ENCODE data around the gene GSTM1.

GSTM1 gene

GRCh38 chr1:109654519-109654918, 33.1 kb upstream of the GSTM1 start:
- no peak for TF ChIP-seq FOXP2 (optimal IDR thresholded peaks at IDR 0.05; ENCODE audit: borderline replicate concordance, extremely low read depth, extremely low read length, insufficient read depth)
- TF ChIP-seq SIN3A (IDR thresholded peaks at IDR 0.05; ENCODE audit: borderline replicate concordance, insufficient read depth, low read length) = no peak
- no peak for TF ChIP-seq POLR2AphosphoS5 (IDR thresholded peaks at IDR 0.05; ENCODE audit: low read depth, low read length)
- TF ChIP-seq TAF1 (IDR thresholded peaks at IDR 0.05; ENCODE audit: borderline replicate concordance, insufficient read depth, low read length) = no peak
- TF ChIP-seq, protein P1, sequence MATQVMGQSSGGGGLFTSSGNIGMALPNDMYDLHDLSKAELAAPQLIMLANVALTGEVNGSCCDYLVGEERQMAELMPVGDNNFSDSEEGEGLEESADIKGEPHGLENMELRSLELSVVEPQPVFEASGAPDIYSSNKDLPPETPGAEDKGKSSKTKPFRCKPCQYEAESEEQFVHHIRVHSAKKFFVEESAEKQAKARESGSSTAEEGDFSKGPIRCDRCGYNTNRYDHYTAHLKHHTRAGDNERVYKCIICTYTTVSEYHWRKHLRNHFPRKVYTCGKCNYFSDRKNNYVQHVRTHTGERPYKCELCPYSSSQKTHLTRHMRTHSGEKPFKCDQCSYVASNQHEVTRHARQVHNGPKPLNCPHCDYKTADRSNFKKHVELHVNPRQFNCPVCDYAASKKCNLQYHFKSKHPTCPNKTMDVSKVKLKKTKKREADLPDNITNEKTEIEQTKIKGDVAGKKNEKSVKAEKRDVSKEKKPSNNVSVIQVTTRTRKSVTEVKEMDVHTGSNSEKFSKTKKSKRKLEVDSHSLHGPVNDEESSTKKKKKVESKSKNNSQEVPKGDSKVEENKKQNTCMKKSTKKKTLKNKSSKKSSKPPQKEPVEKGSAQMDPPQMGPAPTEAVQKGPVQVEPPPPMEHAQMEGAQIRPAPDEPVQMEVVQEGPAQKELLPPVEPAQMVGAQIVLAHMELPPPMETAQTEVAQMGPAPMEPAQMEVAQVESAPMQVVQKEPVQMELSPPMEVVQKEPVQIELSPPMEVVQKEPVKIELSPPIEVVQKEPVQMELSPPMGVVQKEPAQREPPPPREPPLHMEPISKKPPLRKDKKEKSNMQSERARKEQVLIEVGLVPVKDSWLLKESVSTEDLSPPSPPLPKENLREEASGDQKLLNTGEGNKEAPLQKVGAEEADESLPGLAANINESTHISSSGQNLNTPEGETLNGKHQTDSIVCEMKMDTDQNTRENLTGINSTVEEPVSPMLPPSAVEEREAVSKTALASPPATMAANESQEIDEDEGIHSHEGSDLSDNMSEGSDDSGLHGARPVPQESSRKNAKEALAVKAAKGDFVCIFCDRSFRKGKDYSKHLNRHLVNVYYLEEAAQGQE (IDR thresholded peaks at IDR 0.05; ENCODE audit: insufficient read depth in 1 of 2, low read depth in 2 of 2, low read length in 2 of 2) = no peak

DNA sequence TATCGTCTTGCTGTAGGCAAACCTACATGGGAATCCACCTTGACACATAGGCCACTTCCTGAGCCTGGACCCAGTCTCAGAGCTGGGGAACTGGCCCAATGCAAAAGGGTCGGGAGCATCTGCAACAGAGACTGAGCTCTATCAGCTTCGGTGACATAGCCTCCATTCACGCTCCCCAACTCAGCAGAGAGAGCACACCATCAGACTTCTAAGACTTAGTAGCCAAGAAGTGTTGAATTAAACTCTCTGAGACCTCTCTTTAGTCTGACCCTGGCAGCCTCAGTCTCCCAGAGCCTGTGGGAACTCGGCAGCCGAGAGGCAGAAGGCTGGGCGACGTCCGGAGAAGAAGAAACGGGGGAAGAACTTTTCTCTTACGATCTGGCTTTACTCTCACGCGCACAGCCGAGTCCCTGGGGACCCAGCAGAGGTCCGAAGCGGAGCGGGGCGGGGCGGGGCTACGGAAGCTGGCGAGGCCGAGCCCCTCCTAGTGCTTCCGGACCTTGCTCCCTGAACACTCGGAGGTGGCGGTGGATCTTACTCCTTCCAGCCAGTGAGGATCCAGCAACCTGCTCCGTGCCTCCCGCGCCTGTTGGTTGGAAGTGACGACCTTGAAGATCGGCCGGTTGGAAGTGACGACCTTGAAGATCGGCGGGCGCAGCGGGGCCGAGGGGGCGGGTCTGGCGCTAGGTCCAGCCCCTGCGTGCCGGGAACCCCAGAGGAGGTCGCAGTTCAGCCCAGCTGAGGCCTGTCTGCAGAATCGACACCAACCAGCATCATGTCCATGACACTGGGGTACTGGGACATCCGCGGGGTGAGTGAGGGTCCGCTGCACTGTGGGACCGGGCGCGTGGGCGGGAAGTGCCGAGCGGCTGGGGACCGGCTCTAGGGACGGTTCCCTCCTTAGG, 31.8 kb upstream of the GSTM1 start, which contains the start of gene GSTM4:
GSTM4 (plus strand) TSS at position 485 of the 905 bp plus-strand sequence; CDS start at position 776, 291 bp downstream.
- no peak for TF ChIP-seq SIN3A (IDR thresholded peaks at IDR 0.05; ENCODE audit: borderline replicate concordance, insufficient read depth, low read length)
- no peak for TF ChIP-seq TAF1 (IDR thresholded peaks at IDR 0.05; ENCODE audit: borderline replicate concordance, insufficient read depth, low read length)
- TF ChIP-seq FOXP2 (optimal IDR thresholded peaks at IDR 0.05; ENCODE audit: borderline replicate concordance, extremely low read depth, extremely low read length, insufficient read depth) = no peak
- TF ChIP-seq POLR2AphosphoS5 (IDR thresholded peaks at IDR 0.05; ENCODE audit: low read depth, low read length) = no peak
- TF ChIP-seq, protein P1 (IDR thresholded peaks at IDR 0.05; ENCODE audit: insufficient read depth in 1 of 2, low read depth in 2 of 2, low read length in 2 of 2) = no peak

DNA sequence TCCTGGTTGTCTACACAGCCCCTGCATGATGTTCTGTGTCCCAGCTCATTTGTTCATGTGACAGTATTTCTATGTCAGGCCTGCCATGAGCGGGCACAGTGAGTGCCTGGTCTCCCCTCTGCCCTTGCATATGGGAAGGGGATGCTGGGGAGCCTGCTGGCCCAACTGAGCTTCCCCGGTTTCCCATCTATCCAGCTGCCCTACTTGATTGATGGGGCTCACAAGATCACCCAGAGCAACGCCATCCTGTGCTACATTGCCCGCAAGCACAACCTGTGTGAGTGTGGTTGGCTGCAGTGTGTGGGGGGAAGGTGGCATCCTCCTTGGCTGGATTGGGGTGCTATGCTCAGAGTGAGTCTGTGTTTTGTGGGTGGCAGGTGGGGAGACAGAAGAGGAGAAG, 30.2 kb upstream of the GSTM1 start:
- TF ChIP-seq SIN3A (IDR thresholded peaks at IDR 0.05; ENCODE audit: borderline replicate concordance, insufficient read depth, low read length) (no peak), POLR2AphosphoS5 (IDR thresholded peaks at IDR 0.05; ENCODE audit: low read depth, low read length) (no peak), TAF1 (IDR thresholded peaks at IDR 0.05; ENCODE audit: borderline replicate concordance, insufficient read depth, low read length) (no peak)
- TF ChIP-seq, protein P1 (IDR thresholded peaks at IDR 0.05; ENCODE audit: insufficient read depth in 1 of 2, low read depth in 2 of 2, low read length in 2 of 2) = no peak

DNA sequence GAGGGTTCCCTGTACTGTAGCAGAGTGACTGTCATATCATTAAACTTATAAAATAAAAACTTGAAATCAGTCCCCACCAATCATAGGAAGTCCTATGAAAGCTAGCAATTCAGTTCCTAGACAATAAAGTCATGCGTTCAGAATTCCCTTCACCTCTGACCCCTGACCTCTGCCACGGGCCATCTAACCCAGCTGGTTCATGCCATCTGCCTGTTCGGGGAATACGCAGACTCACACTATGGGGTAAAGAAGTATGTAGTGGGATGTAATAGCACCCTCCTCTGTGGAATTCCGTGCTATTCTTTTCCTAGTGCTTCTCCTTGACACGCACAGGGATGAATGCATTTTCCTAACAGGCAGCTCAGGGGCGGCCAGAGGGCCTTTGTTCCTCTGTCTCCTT, 29.6 kb upstream of the GSTM1 start:
- TF ChIP-seq, protein P1 (IDR thresholded peaks at IDR 0.05; ENCODE audit: insufficient read depth in 1 of 2, low read depth in 2 of 2, low read length in 2 of 2) = no peak
- TF ChIP-seq TAF1 (IDR thresholded peaks at IDR 0.05; ENCODE audit: borderline replicate concordance, insufficient read depth, low read length) = no peak
- no peak for TF ChIP-seq FOXP2 (optimal IDR thresholded peaks at IDR 0.05; ENCODE audit: borderline replicate concordance, extremely low read depth, extremely low read length, insufficient read depth)
- TF ChIP-seq POLR2AphosphoS5 (IDR thresholded peaks at IDR 0.05; ENCODE audit: low read depth, low read length) = no peak
- no peak for TF ChIP-seq SIN3A (IDR thresholded peaks at IDR 0.05; ENCODE audit: borderline replicate concordance, insufficient read depth, low read length)

Measured in PFSK-1 (cell line).